Endothelial cell of umbilical vein (primary cell): ENCODE data around the gene ZMIZ2. TPM values are rescaled to one million over a fixed set of nuclear protein-coding genes. Genes with fewer than 3 reads are reported as not detected.

Source experiments
- BruUV-seq: library from RNA; stranded (reverse); fragments of 400-500 nt; replicated peaks from 2 replicates; lab custom pipeline; 2021; lab: Mats Ljungman, UMichigan
- CTCF ChIA-PET: fragments of 300-600, 350-600 bp; sonication (Branson Sonifier 250); formaldehyde crosslinking; loops from one replicate; lab custom pipeline; 2021; ENCODE audit warnings: antibody characterized with exemption, inconsistent platforms; lab: Charles Lee
- POLR2A ChIA-PET: fragments of 300-600, 350-600 bp; sonication (Branson Sonifier 250); formaldehyde crosslinking; loops from one replicate; lab custom pipeline; 2021; ENCODE audit warnings: antibody characterized with exemption, inconsistent platforms; lab: Charles Lee
- DNase-seq: peaks from one replicate; pipeline ENCODE4 v3.0.0-alpha.2; 2011; ENCODE audit warnings: low read depth, low spot score
- FAIRE-seq: peaks from 2 replicates; lab custom pipeline; 2011; peaks lifted over from hg19 to GRCh38; lab: Jason Lieb, UNC
- H2AFZ ChIP-seq: 2 replicates; pipeline ENCODE4 v1.6.0; 2012; ENCODE audit warnings: low read depth, low read length, control low read depth, inconsistent platforms
- H3K27ac ChIP-seq: 2 replicates; pipeline ENCODE4 v1.5.1; 2011; ENCODE audit warnings: low read depth, mild to moderate bottlenecking, control low read depth, low read length, moderate library complexity; ENCODE audit not compliant: insufficient read depth
- H3K27me3 ChIP-seq, 2 experiments: 2 replicates each; pipeline versions ENCODE4 v1.6.0 to v1.6.1; 2011; ENCODE audit warnings: low read length in 2 of 2, mixed read lengths in 1 of 2; ENCODE audit not compliant: control insufficient read depth in 2 of 2, insufficient read depth in 2 of 2
- H3K36me3 ChIP-seq, 2 experiments: 2 replicates in 1 of 2; 3 replicates in 1 of 2; pipeline ENCODE4 v1.5.1; 2011; ENCODE audit warnings: low read length in 2 of 2, mild to moderate bottlenecking in 1 of 2, moderate library complexity in 1 of 2; ENCODE audit not compliant: control insufficient read depth in 2 of 2, insufficient read depth in 2 of 2; ENCODE audit errors: extremely low read depth in 1 of 2
- H3K4me1 ChIP-seq: 3 replicates; pipeline ENCODE4 v1.5.1; 2011; ENCODE audit warnings: mild to moderate bottlenecking, low read length; ENCODE audit not compliant: control insufficient read depth, insufficient read depth; ENCODE audit errors: extremely low read depth
- H3K4me2 ChIP-seq: 2 replicates; pipeline ENCODE4 v1.6.1; 2011; ENCODE audit warnings: low read length, control low read depth, mixed read lengths; ENCODE audit not compliant: insufficient read depth
- H3K4me3 ChIP-seq, 3 experiments: fragments of 200-600 bp in 1 of 3; sonication (generic), shearing (Covaris generic) in 1 of 3; replicated peaks in 1 of 3; 2 replicates each; pipeline ENCODE4 v1.5.1; 2011 to 2016; ENCODE audit warnings: control low read depth in 3 of 3, low read length in 3 of 3, mild to moderate bottlenecking in 2 of 3, inconsistent platforms in 1 of 3, low read depth in 1 of 3, moderate library complexity in 1 of 3; ENCODE audit not compliant: insufficient read depth in 1 of 3
- H3K79me2 ChIP-seq: 2 replicates; pipeline ENCODE4 v1.6.0; 2012; ENCODE audit warnings: low read length, inconsistent platforms; ENCODE audit not compliant: control insufficient read depth, insufficient read depth
- H3K9ac ChIP-seq: replicated peaks from 2 replicates; pipeline ENCODE3; 2011; ENCODE audit warnings: low read length, control low read depth; ENCODE audit not compliant: insufficient read depth; ENCODE audit errors: extremely low read depth
- H3K9me1 ChIP-seq: replicated peaks from 3 replicates; pipeline ENCODE4 v1.6.0; 2011; ENCODE audit warnings: mild to moderate bottlenecking, low read length; ENCODE audit not compliant: control insufficient read depth, insufficient read depth; ENCODE audit errors: extremely low read depth
- H3K9me3 ChIP-seq: replicated peaks from 2 replicates; pipeline ENCODE4 v1.5.1; 2012; ENCODE audit warnings: low read length, inconsistent platforms; ENCODE audit not compliant: control insufficient read depth, insufficient read depth
- H4K20me1 ChIP-seq: replicated peaks from 2 replicates; pipeline ENCODE3; 2011; ENCODE audit warnings: mild to moderate bottlenecking, low read length; ENCODE audit not compliant: control insufficient read depth, insufficient read depth; ENCODE audit errors: extremely low read depth
- EZH2 ChIP-seq: IDR thresholded peaks from 2 replicates; pipeline ENCODE4 v1.6.1; 2012; ENCODE audit warnings: borderline replicate concordance, low read depth, mild to moderate bottlenecking, moderate library complexity, low read length, inconsistent platforms; ENCODE audit not compliant: severe bottlenecking
- FOS ChIP-seq: IDR thresholded peaks from 2 replicates; pipeline ENCODE4 v1.6.1; 2011; ENCODE audit warnings: mild to moderate bottlenecking, low read length, moderate library complexity, borderline replicate concordance; ENCODE audit not compliant: insufficient read depth
- GATA2 ChIP-seq: IDR thresholded peaks from 2 replicates; pipeline ENCODE4 v1.7.0; 2011; ENCODE audit warnings: low read depth, mild to moderate bottlenecking, moderate library complexity, mixed read lengths, low read length; ENCODE audit not compliant: insufficient read length, insufficient read depth
- JUN ChIP-seq: IDR thresholded peaks from 2 replicates; pipeline ENCODE4 v1.6.1; 2011; ENCODE audit warnings: borderline replicate concordance, low read depth; ENCODE audit not compliant: insufficient read length, insufficient read depth
- MAX ChIP-seq: IDR thresholded peaks from 2 replicates; pipeline ENCODE4 v1.6.1; 2011; ENCODE audit not compliant: insufficient read depth, insufficient read length
- MYC ChIP-seq: IDR thresholded peaks from one replicate; pipeline ENCODE4 v1.6.1; 2011; ENCODE audit warnings: mild to moderate bottlenecking, low read depth, low read length
- POLR2A ChIP-seq: IDR thresholded peaks from 2 replicates; pipeline ENCODE4 v1.6.1; 2012; ENCODE audit warnings: low read depth, mild to moderate bottlenecking, control low read depth, low read length
- POLR2AphosphoS5 ChIP-seq: IDR thresholded peaks from 2 replicates; pipeline ENCODE4 v1.6.1; 2012; ENCODE audit warnings: low read depth, mild to moderate bottlenecking, control low read depth, low read length, moderate library complexity; ENCODE audit not compliant: insufficient read depth
- dilution Hi-C: fragments of 300-500 bp; cut with MboI; formaldehyde crosslinking; loops from one replicate; pipeline ENCODE4 v1.15.0; 2019; ENCODE audit warnings: low sequenced_read_pairs; ENCODE audit not compliant: extremely low pct_ligation_motif_present
- intact Hi-C: fragments of 100-400 bp; cut with micrococcal nuclease; formaldehyde crosslinking; loops from one replicate; pipeline ENCODE4 v1.10.0; 2022
- polyA plus RNA-seq, 4 experiments: library from polyadenylated mRNA; depleted of rRNA in 3 of 4; stranded (reverse) in 3 of 4; unstranded in 1 of 4; fragments of >200 nt; gene quantifications; 2 replicates each; pipeline versions ENCODE4 v1.2.1 to v1.2.3, GENCODE V29; 2011 to 2012; ENCODE audit warnings: missing spikeins in 1 of 4
- total RNA-seq: library from RNA; stranded (reverse); gene quantifications from 2 replicates; pipeline ENCODE4 v1.2.3, GENCODE V29; 2021
- TF ChIP-seq, protein P1 (sequence below), 2 donors: IDR thresholded peaks; 1 replicate in 1 of 2; 2 replicates in 1 of 2; pipeline ENCODE4 v1.5.1; 2011; ENCODE audit warnings: low read length in 2 of 2, mild to moderate bottlenecking in 2 of 2, moderate library complexity in 2 of 2, control low read depth in 1 of 2, inconsistent platforms in 1 of 2, low read depth in 1 of 2; ENCODE audit not compliant: insufficient read depth in 1 of 2; ENCODE audit errors: extremely low read depth in 1 of 2

Gene ZMIZ2
- total and polyA plus RNA-seq, 2 donors (not counting 3 experiments of a cell fraction or from before 2014, with no cell fraction given): 30.6 to 87.5 TPM

DNA sequence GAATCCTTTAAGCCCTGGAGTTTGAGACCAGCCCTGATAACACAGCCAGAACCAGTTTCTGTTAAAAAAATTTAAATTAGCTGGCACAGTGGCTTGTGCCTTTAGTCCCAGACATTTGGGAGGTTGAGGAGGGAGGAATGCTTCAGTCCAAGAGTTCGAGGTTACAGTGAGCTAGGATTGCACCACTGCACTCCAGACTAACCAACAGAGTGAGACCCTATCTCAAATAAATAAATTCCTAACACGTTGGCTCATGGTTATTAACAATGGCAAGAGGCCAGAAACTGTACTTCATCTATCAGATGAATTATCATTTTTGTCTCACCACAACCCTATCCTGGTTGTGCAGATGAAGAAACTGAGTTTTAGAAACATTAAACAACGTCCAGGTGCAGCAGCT, 45.7 kb downstream of the ZMIZ2 start:
- H3K36me3 ChIP-seq: peaks cover 0 to 3% of the 10 kb centered on the region in 2 experiments
- H3K4me2 ChIP-seq: no peak overlapping the region
- H3K79me2 ChIP-seq: peaks cover 31% of the 10 kb centered on the region
- TF ChIP-seq, protein P1, sequence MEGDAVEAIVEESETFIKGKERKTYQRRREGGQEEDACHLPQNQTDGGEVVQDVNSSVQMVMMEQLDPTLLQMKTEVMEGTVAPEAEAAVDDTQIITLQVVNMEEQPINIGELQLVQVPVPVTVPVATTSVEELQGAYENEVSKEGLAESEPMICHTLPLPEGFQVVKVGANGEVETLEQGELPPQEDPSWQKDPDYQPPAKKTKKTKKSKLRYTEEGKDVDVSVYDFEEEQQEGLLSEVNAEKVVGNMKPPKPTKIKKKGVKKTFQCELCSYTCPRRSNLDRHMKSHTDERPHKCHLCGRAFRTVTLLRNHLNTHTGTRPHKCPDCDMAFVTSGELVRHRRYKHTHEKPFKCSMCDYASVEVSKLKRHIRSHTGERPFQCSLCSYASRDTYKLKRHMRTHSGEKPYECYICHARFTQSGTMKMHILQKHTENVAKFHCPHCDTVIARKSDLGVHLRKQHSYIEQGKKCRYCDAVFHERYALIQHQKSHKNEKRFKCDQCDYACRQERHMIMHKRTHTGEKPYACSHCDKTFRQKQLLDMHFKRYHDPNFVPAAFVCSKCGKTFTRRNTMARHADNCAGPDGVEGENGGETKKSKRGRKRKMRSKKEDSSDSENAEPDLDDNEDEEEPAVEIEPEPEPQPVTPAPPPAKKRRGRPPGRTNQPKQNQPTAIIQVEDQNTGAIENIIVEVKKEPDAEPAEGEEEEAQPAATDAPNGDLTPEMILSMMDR (IDR thresholded peaks at IDR 0.05; ENCODE audit: extremely low read depth in 1 of 2, insufficient read depth in 1 of 2, low read depth in 1 of 2, low read length in 2 of 2): no peak
- TF ChIP-seq FOS (no peak), POLR2A (no peak), EZH2 (no peak), JUN (no peak), GATA2 (no peak), POLR2AphosphoS5 (no peak), MAX (no peak), MYC (no peak)
- dilution Hi-C loops (no loop called here), intact Hi-C loops (no loop called here)
- ChIA-PET POLR2A (no interaction called here), CTCF (interaction anchor here (1.4 kb wide), 1 partner anchor 160 kb away, joined by 3 read pairs; no protein-coding TSS in a partner anchor)
- DNase-seq: no peak
- no peak overlapping the region for H2AFZ ChIP-seq
- no peak overlapping the region for H3K4me3 ChIP-seq
- no peaks in the 10 kb centered on the region for H3K27me3 ChIP-seq
- no peaks in the 10 kb centered on the region for H3K9me1 ChIP-seq
- peaks cover 4% of the 10 kb centered on the region for H4K20me1 ChIP-seq
- H3K9me3 ChIP-seq: no peaks in the 10 kb centered on the region
- H3K4me1 ChIP-seq: peaks cover 7% of the 10 kb centered on the region
- H3K27ac ChIP-seq: no peak overlapping the region
- BruUV-seq: no TSS peak
- no peak for FAIRE-seq
- no peak overlapping the region for H3K9ac ChIP-seq
